ENCODE results near the gene MAPK4.

The MAPK4 gene

GRCh38 chr18:50707855-50708469 lies 148.1 kb downstream of the MAPK4 start:
- peaks cover 3% of the 10 kb centered on the region; the same call in 1 of the 2 replicates for H3K9me3 ChIP-seq (ENCODE audit: insufficient read depth, low read depth, low read length)
- no peaks in the 10 kb centered on the region for H3K27me3 ChIP-seq (ENCODE audit: insufficient read depth, low read length, poor library complexity, severe bottlenecking)
- H4K20me1 ChIP-seq (ENCODE audit: insufficient read depth, low read length, poor library complexity, severe bottlenecking), result no peaks in the 10 kb centered on the region
- H2AFZ ChIP-seq (ENCODE audit: low read length), result no peak overlapping the region
- no peak overlapping the region for H3K4me3 ChIP-seq (ENCODE audit: low read length, poor library complexity, severe bottlenecking)
- no peaks in the 10 kb centered on the region for H3F3A ChIP-seq (ENCODE audit: low read depth)
- no peak for TF ChIP-seq EZH2phosphoT487 (IDR thresholded peaks at IDR 0.05; ENCODE audit: borderline replicate concordance)
- TF ChIP-seq CTCF (conservative IDR thresholded peaks at IDR 0.05; ENCODE audit: low read length), result no peak
- H3K9ac ChIP-seq (ENCODE audit: low read depth, low read length, poor library complexity, severe bottlenecking), result no peak overlapping the region
- H3K4me2 ChIP-seq (ENCODE audit: low read depth, low read length, poor library complexity, severe bottlenecking), result no peak overlapping the region
- H3K79me2 ChIP-seq (ENCODE audit: insufficient read depth, low read length), result no peaks in the 10 kb centered on the region
- no peaks in the 10 kb centered on the region for H3K36me3 ChIP-seq (ENCODE audit: insufficient read depth, low read length)
- H3K9me2 ChIP-seq (replicated peaks; ENCODE audit: low read depth, low read length), result no peaks in the 10 kb centered on the region
- H3K4me1 ChIP-seq (ENCODE audit: insufficient read depth, low read length, poor library complexity, severe bottlenecking), result no peaks in the 10 kb centered on the region

GRCh38 chr18:50709193-50709592 lies 149.3 kb downstream of the MAPK4 start:
- H3K36me3 ChIP-seq (ENCODE audit: insufficient read depth, low read length), result no peaks in the 10 kb centered on the region
- no peak overlapping the region for H3K4me2 ChIP-seq (ENCODE audit: low read depth, low read length, poor library complexity, severe bottlenecking)
- no peaks in the 10 kb centered on the region for H3K4me1 ChIP-seq (ENCODE audit: insufficient read depth, low read length, poor library complexity, severe bottlenecking)
- no peak overlapping the region for H2AFZ ChIP-seq (ENCODE audit: low read length)
- TF ChIP-seq CTCF (conservative IDR thresholded peaks at IDR 0.05; ENCODE audit: low read length) (no peak), EZH2phosphoT487 (IDR thresholded peaks at IDR 0.05; ENCODE audit: borderline replicate concordance) (no peak)
- no peaks in the 10 kb centered on the region for H3K9me2 ChIP-seq (replicated peaks; ENCODE audit: low read depth, low read length)
- peaks cover 3% of the 10 kb centered on the region; the same call in 1 of the 2 replicates for H3K9me3 ChIP-seq (ENCODE audit: insufficient read depth, low read depth, low read length)
- H4K20me1 ChIP-seq (ENCODE audit: insufficient read depth, low read length, poor library complexity, severe bottlenecking), result no peaks in the 10 kb centered on the region
- H3K79me2 ChIP-seq (ENCODE audit: insufficient read depth, low read length), result no peaks in the 10 kb centered on the region
- H3K9ac ChIP-seq (ENCODE audit: low read depth, low read length, poor library complexity, severe bottlenecking), result no peak overlapping the region
- H3F3A ChIP-seq (ENCODE audit: low read depth), result no peaks in the 10 kb centered on the region
- H3K27me3 ChIP-seq (ENCODE audit: insufficient read depth, low read length, poor library complexity, severe bottlenecking), result no peaks in the 10 kb centered on the region
- H3K4me3 ChIP-seq (ENCODE audit: low read length, poor library complexity, severe bottlenecking), result no peak overlapping the region

DNA sequence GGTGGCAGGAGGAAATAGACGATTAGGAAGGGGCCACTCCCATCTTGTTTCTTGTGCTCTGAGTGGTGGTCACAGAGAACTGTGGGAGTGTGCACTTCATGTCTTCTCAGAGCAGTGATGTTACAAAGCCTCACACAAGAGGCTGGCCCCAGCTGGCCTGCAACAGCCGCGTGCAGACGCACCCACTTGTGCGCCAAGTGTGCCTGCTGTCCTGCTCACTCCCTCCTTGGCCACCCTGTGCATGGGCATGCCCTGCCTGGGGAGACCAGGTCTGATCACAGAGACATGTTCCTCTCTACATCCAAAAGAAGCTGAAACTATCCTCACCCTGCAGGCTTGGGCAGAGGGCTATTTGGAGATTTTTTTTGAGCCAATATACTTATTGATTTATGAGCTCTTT lies 151.5 kb downstream of the MAPK4 start:
- no peaks in the 10 kb centered on the region for H4K20me1 ChIP-seq (ENCODE audit: insufficient read depth, low read length, poor library complexity, severe bottlenecking)
- H3K9me2 ChIP-seq (replicated peaks; ENCODE audit: low read depth, low read length), result no peaks in the 10 kb centered on the region
- no peak overlapping the region for H3K9ac ChIP-seq (ENCODE audit: low read depth, low read length, poor library complexity, severe bottlenecking)
- no peaks in the 10 kb centered on the region for H3F3A ChIP-seq (ENCODE audit: low read depth)
- no peaks in the 10 kb centered on the region for H3K4me1 ChIP-seq (ENCODE audit: insufficient read depth, low read length, poor library complexity, severe bottlenecking)
- peaks cover 3% of the 10 kb centered on the region; the same call in 1 of the 2 replicates for H3K9me3 ChIP-seq (ENCODE audit: insufficient read depth, low read depth, low read length)
- H3K27me3 ChIP-seq (ENCODE audit: insufficient read depth, low read length, poor library complexity, severe bottlenecking), result no peaks in the 10 kb centered on the region
- no peak for TF ChIP-seq EZH2phosphoT487 (IDR thresholded peaks at IDR 0.05; ENCODE audit: borderline replicate concordance)
- TF ChIP-seq CTCF (conservative IDR thresholded peaks at IDR 0.05; ENCODE audit: low read length), result no peak
- H2AFZ ChIP-seq (ENCODE audit: low read length), result no peak overlapping the region
- no peaks in the 10 kb centered on the region for H3K36me3 ChIP-seq (ENCODE audit: insufficient read depth, low read length)
- H3K4me3 ChIP-seq (ENCODE audit: low read length, poor library complexity, severe bottlenecking), result no peak overlapping the region
- H3K4me2 ChIP-seq (ENCODE audit: low read depth, low read length, poor library complexity, severe bottlenecking), result no peak overlapping the region
- no peaks in the 10 kb centered on the region for H3K79me2 ChIP-seq (ENCODE audit: insufficient read depth, low read length)
